Left lung (tissue), 10 donors: ENCODE measurements around the gene NDUFV1. TPM values are rescaled to one million over a fixed set of nuclear protein-coding genes. Genes with fewer than 3 reads are reported as not detected.

Source experiments
- ATAC-seq: fragments of 200-7000 bp; cut with Tn5 transposase; one replicate; pipeline ENCODE4 v1.9.1; 2020; ENCODE audit warnings: moderate library complexity
- DNase-seq, 4 donors: peaks; one replicate each; pipeline ENCODE4 v3.0.0-alpha.2; 2013 to 2020
- H3K27ac ChIP-seq, 2 donors: fragments of 200-600 bp; sonication (generic) in 1 of 2; one replicate each; pipeline versions ENCODE4 v1.5.0 to v1.8.0; 2020 to 2021
- H3K27me3 ChIP-seq, 2 donors: fragments of 200-600 bp; sonication (generic) in 1 of 2; one replicate each; pipeline versions ENCODE4 v1.5.0 to v1.8.0; 2020 to 2021
- H3K36me3 ChIP-seq, 2 donors: fragments of 200-600 bp; sonication (generic) in 1 of 2; one replicate each; pipeline versions ENCODE4 v1.5.0 to v1.8.0; 2020 to 2021
- H3K4me1 ChIP-seq, 2 donors: fragments of 200-600 bp; one replicate each; pipeline ENCODE4 v1.8.0; 2021
- H3K4me3 ChIP-seq, 2 donors: fragments of 200-600 bp; sonication (generic) in 1 of 2; one replicate each; pipeline versions ENCODE4 v1.5.0 to v1.8.0; 2020 to 2021; ENCODE audit warnings: mild to moderate bottlenecking in 1 of 2
- H3K9me3 ChIP-seq, 2 donors: fragments of 200-600 bp; sonication (generic) in 1 of 2; one replicate each; pipeline versions ENCODE4 v1.5.0 to v1.8.0; 2020 to 2021
- CTCF ChIP-seq, 2 donors: fragments of 200-600 bp; sonication (generic) in 1 of 2; IDR thresholded peaks; one replicate each; pipeline versions ENCODE4 v1.5.0 to v1.8.0; 2021; ENCODE audit warnings: antibody characterized with exemption in 2 of 2
- intact Hi-C, 2 donors: fragments of 100-400 bp; cut with DNase I; formaldehyde crosslinking; loops; one replicate each; pipeline versions ENCODE4 v1.11.2 to v1.14.2; 2022
- polyA plus RNA-seq, 6 donors: library from polyadenylated mRNA; unstranded; fragments of 120-200 nt; gene quantifications; one replicate each; pipeline ENCODE4 v1.2.1, GENCODE V29; 2013; ENCODE audit not compliant: insufficient read length in 6 of 6
- total RNA-seq, 2 donors: library from RNA; stranded (reverse); fragmentation: NEBNext Ultra II Directional; extraction: Animal tissue kit (Norgen Biotek cat#: 25700); gene quantifications; one replicate each; pipeline ENCODE4 v1.2.1, GENCODE V29; 2021
- donor health status: DM: no; HTN: yes; CAD: no.
- donor health status: DM: no; HTN: no; CAD: no.

NDUFV1 gene
- total and polyA plus RNA-seq, 8 donors, result 136 to 204 (median 163) TPM

DNA sequence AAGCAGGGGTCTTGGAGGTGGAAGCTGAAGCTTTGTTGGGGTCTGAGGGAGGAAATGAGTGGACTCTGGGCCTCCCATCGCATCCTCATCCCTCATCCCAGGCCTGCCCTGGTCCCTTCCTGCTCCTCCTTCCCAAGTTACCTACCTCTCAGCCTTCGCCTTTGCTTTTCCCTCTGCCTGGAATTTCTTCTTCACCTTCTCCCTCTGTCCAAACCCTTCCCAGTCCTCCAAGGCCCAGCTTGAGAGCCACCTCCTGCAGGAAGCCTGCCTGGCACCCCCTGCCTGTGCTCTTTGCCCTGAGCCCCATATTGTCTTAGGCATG lies 25.1 kb downstream of the NDUFV1 start:
- ATAC-seq, result no peak
- intact Hi-C loops, result no loop called here

GRCh38 chr11:67632175-67632981 lies 25.6 kb downstream of the NDUFV1 start:
- peak in 2 of 4 donors; percentile 51 to 72 for DNase-seq
- Histone ChIP-seq H3K27ac (no peak overlapping the region), H3K4me1 (peaks cover 0 to 20% of the 10 kb centered on the region in 2 donors), H3K9me3 (no peaks in the 10 kb centered on the region), H3K36me3 (no peaks in the 10 kb centered on the region), H3K27me3 (peaks cover 0 to 9% of the 10 kb centered on the region in 2 donors), H3K4me3 (no peak overlapping the region)
- TF ChIP-seq CTCF (IDR thresholded peaks at IDR 0.05), result no peak
- no peak for ATAC-seq
- intact Hi-C loops, result no loop called here

More for the DNA sequence above, 25.1 kb downstream of the NDUFV1 start:
- peaks cover 0 to 20% of the 10 kb centered on the region in 2 donors for H3K4me1 ChIP-seq
- no peaks in the 10 kb centered on the region for H3K36me3 ChIP-seq
- DNase-seq, result no peak
- no peak overlapping the region for H3K27ac ChIP-seq
- no peak overlapping the region for H3K4me3 ChIP-seq
- H3K9me3 ChIP-seq, result no peaks in the 10 kb centered on the region
- TF ChIP-seq CTCF (IDR thresholded peaks at IDR 0.05), result no peak
- H3K27me3 ChIP-seq, result peaks cover 0 to 9% of the 10 kb centered on the region in 2 donors

DNA sequence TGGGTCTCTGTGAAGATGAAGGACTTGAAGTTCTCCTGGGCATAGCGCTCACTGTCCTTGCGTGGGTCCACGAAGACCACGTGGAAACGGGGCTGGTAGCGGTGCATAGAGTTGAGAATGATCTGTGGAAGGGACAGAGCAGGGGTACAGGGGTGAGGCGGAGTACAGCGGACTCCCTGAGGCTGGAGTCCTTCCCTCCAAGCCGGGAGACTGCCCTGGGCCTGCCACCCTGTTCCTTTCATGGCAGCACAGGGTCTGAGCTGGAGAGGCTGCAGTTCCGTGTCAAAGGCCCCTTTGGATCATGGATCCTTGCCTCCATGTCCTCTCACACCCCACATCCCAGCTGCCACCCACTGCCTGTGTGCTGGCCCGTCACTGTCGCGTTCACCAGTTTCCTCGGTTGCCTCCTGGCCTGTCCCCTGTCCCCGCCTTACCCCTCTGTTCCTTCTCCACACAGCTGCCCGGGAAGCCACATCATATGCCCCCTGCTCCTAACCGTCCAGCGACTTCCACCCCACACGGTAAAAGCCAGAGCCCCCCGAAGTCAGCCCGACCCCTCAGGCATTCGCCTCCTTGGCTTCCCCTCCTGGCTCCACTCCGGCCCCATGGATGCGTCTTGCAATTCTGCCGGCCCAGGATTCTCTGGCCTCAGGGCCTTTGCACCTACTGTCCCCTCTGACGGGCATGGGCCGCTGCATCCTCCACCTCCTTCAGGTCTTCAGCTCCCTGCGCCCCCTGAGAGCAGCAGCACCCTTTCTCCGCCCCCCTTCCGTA lies 26.4 kb downstream of the NDUFV1 start:
- TF ChIP-seq CTCF (IDR thresholded peaks at IDR 0.05), result no peak
- H3K4me3 ChIP-seq, result no peak overlapping the region
- intact Hi-C loops, result no loop called here
- H3K27ac ChIP-seq, result no peak overlapping the region
- peaks cover 0 to 20% of the 10 kb centered on the region in 2 donors for H3K4me1 ChIP-seq
- H3K9me3 ChIP-seq, result no peaks in the 10 kb centered on the region
- no peak for ATAC-seq
- H3K36me3 ChIP-seq, result no peaks in the 10 kb centered on the region
- peak in 2 of 4 donors; percentile 29 to 71 for DNase-seq
- H3K27me3 ChIP-seq, result peaks cover 0 to 9% of the 10 kb centered on the region in 2 donors

DNA sequence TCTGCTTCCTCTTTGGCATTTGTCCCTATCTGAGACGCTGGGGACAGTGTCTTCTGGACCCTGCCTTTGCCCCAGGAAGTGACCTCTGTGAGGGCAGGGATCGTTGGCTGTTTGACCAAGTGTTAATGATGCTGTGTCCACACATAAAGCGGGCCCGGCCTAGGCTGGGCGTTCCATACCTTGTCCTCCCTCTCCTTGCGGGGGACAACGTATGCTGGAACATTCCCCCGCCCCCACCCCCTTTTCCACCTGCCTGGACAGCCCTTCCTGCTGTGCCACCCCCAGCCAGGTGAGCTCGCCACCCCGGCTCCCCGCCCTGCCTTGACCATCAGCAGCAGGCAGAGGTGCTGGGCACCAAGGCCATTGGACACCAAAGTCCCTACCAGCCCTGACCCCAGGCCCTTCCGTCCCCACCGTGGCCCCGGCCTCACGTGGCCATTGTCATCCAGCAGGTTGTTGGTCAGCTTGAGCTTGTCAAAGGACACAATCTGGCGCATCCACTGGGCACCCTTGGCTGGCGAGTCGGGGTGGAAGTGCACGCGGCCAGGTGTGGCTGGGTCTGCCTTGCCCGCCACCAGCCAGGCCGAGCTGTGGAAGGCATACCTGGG lies 27.1 kb downstream of the NDUFV1 start:
- no peaks in the 10 kb centered on the region for H3K36me3 ChIP-seq
- ATAC-seq, result no peak
- peaks cover 0 to 13% of the 10 kb centered on the region in 2 donors for H3K27me3 ChIP-seq
- H3K4me1 ChIP-seq, result peaks cover 0 to 15% of the 10 kb centered on the region in 2 donors
- DNase-seq, result peak in 2 of 4 donors; percentile 27 to 74
- no peak overlapping the region for H3K27ac ChIP-seq
- no peaks in the 10 kb centered on the region for H3K9me3 ChIP-seq
- TF ChIP-seq CTCF (IDR thresholded peaks at IDR 0.05), result no peak
- intact Hi-C loops, result no loop called here
- no peak overlapping the region for H3K4me3 ChIP-seq
